Gastrocnemius medialis (tissue), 4 donors: ENCODE measurements around the gene GABRG3.

Experiments used
- POLR2A ChIP-seq, 2 donors: fragments of 450-650 bp; IDR thresholded peaks; one replicate each; pipeline ENCODE4 v1.6.1; 2017; ENCODE audit warnings: antibody characterized with exemption in 2 of 2, mild to moderate bottlenecking in 2 of 2, moderate library complexity in 2 of 2
- TF ChIP-seq, protein P1 (sequence below), 5 experiments: fragments of 450-650 bp in 3 of 5; fragments of 200-600 bp in 2 of 5; sonication (generic) in 2 of 5; IDR thresholded peaks in 4 of 5; conservative IDR thresholded peaks in 1 of 5; 1 replicate in 4 of 5; 2 replicates in 1 of 5; pipeline ENCODE4 v1.5.1; 2016 to 2019; ENCODE audit warnings: antibody characterized with exemption in 5 of 5, mild to moderate bottlenecking in 3 of 5, moderate library complexity in 3 of 5

DNA sequence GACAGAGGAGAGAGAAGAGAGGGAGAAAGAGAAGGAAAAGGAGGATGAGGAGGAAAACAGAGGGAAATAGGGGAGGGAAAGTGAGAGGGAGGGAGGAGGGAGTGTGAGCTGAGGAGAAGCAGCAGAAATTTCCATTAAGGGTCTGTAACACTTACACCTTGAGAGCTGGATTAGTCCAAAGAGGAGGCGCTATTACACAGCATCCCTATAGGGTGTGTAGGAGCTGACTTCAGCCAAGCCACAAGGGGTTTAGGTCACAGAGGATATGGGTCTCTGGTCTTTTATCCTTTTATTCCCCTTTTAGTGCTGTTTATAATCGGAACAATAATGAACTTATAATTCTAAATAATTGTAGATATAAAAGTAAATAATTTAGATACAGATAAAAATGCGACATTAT lies 230.4 kb downstream of the GABRG3 start:
- TF ChIP-seq, protein P1, sequence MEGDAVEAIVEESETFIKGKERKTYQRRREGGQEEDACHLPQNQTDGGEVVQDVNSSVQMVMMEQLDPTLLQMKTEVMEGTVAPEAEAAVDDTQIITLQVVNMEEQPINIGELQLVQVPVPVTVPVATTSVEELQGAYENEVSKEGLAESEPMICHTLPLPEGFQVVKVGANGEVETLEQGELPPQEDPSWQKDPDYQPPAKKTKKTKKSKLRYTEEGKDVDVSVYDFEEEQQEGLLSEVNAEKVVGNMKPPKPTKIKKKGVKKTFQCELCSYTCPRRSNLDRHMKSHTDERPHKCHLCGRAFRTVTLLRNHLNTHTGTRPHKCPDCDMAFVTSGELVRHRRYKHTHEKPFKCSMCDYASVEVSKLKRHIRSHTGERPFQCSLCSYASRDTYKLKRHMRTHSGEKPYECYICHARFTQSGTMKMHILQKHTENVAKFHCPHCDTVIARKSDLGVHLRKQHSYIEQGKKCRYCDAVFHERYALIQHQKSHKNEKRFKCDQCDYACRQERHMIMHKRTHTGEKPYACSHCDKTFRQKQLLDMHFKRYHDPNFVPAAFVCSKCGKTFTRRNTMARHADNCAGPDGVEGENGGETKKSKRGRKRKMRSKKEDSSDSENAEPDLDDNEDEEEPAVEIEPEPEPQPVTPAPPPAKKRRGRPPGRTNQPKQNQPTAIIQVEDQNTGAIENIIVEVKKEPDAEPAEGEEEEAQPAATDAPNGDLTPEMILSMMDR (IDR thresholded peaks at IDR 0.05 in 4 of 5, conservative IDR thresholded peaks at IDR 0.05 in 1 of 5), result no peak
- no peak for TF ChIP-seq POLR2A (IDR thresholded peaks at IDR 0.05)
